ENCODE measurements around the gene COX6B2.

The COX6B2 gene

GRCh38 chr19:55352549-55353145 is 1.9 kb downstream of the COX6B2 start:
- no peak for DNase-seq (ENCODE audit: low spot score)
- in situ Hi-C loops (cut with MboI; ENCODE audit: low pct_unique_long_range_greater_than_20kb, low sequenced_read_pairs, unreplicated experiment) = no loop called here
- TF ChIP-seq CTCF (IDR thresholded peaks at IDR 0.05; ENCODE audit: extremely low read depth, insufficient read depth, missing control alignments) = no peak

- no peak for DNase-seq (ENCODE audit: low spot score)
- TF ChIP-seq CTCF (IDR thresholded peaks at IDR 0.05; ENCODE audit: extremely low read depth, insufficient read depth, missing control alignments) = no peak
- in situ Hi-C loops (cut with MboI; ENCODE audit: low pct_unique_long_range_greater_than_20kb, low sequenced_read_pairs, unreplicated experiment) = no loop called here
Observed at GRCh38 chr19:55352040-55352439, 2.5 kb downstream of the COX6B2 start.

GRCh38 chr19:55350620-55351315 is 3.8 kb downstream of the COX6B2 start:
- DNase-seq (ENCODE audit: low spot score) = no peak
- TF ChIP-seq CTCF (IDR thresholded peaks at IDR 0.05; ENCODE audit: extremely low read depth, insufficient read depth, missing control alignments) = no peak
- in situ Hi-C loops (cut with MboI; ENCODE audit: low pct_unique_long_range_greater_than_20kb, low sequenced_read_pairs, unreplicated experiment) = no loop called here

GRCh38 chr19:55348317-55349034 is 6.0 kb downstream of the COX6B2 start:
- in situ Hi-C loops (cut with MboI; ENCODE audit: low pct_unique_long_range_greater_than_20kb, low sequenced_read_pairs, unreplicated experiment) = no loop called here
- no peak for TF ChIP-seq CTCF (IDR thresholded peaks at IDR 0.05; ENCODE audit: extremely low read depth, insufficient read depth, missing control alignments)
- no peak for DNase-seq (ENCODE audit: low spot score)

GRCh38 chr19:55347442-55348009 is 7.0 kb downstream of the COX6B2 start:
- DNase-seq (ENCODE audit: low spot score) = no peak
- in situ Hi-C loops (cut with MboI; ENCODE audit: low pct_unique_long_range_greater_than_20kb, low sequenced_read_pairs, unreplicated experiment) = no loop called here
- no peak for TF ChIP-seq CTCF (IDR thresholded peaks at IDR 0.05; ENCODE audit: extremely low read depth, insufficient read depth, missing control alignments)

- in situ Hi-C loops (cut with MboI; ENCODE audit: low pct_unique_long_range_greater_than_20kb, low sequenced_read_pairs, unreplicated experiment) = no loop called here
- no peak for DNase-seq (ENCODE audit: low spot score)
Observed at GRCh38 chr19:55346725-55347441, 7.6 kb downstream of the COX6B2 start.

More at GRCh38 chr19:55346725-55347441, 7.6 kb downstream of the COX6B2 start:
- TF ChIP-seq CTCF (IDR thresholded peaks at IDR 0.05; ENCODE audit: extremely low read depth, insufficient read depth, missing control alignments) = no peak
